Measurements from ENCODE around the gene IGSF21. TPM values are rescaled to one million over a fixed set of nuclear protein-coding genes. Genes with fewer than 3 reads are reported as not detected.

Gene IGSF21
- total RNA-seq, 1 experiment from 2014 or later = 30.5 TPM

DNA sequence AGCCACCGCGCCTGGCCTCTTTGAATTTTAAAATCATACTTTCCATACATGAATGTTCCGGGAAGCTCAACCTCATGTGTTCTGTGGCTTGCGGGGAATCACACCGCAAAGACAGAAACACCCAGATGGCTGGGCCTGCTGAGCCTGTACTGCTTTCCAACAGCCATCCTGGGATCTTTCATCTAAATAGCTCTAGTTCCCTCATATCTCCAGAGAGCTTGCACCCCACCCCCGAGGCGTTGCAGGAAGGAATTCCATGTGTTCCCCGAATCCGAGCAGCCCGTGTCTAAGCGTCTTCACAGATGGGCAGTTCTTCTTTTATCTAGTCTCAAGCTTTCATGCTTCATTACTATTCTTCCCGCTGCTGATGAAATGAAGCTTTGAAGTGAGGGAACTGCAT, 66.4 kb downstream of the IGSF21 start:
- TF ChIP-seq, protein P1, sequence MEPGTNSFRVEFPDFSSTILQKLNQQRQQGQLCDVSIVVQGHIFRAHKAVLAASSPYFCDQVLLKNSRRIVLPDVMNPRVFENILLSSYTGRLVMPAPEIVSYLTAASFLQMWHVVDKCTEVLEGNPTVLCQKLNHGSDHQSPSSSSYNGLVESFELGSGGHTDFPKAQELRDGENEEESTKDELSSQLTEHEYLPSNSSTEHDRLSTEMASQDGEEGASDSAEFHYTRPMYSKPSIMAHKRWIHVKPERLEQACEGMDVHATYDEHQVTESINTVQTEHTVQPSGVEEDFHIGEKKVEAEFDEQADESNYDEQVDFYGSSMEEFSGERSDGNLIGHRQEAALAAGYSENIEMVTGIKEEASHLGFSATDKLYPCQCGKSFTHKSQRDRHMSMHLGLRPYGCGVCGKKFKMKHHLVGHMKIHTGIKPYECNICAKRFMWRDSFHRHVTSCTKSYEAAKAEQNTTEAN (CRISPR knock-in tag; IDR thresholded peaks at IDR 0.05) = no peak
- TF ChIP-seq, protein P2, sequence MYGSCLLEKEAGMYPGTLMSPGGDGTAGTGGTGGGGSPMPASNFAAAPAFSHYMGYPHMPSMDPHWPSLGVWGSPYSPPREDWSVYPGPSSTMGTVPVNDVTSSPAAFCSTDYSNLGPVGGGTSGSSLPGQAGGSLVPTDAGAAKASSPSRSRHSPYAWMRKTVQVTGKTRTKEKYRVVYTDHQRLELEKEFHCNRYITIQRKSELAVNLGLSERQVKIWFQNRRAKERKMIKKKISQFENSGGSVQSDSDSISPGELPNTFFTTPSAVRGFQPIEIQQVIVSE (CRISPR knock-in tag; IDR thresholded peaks at IDR 0.05; ENCODE audit: borderline replicate concordance) = no peak
- TF ChIP-seq ZNF219 (CRISPR knock-in tag; IDR thresholded peaks at IDR 0.05; ENCODE audit: borderline replicate concordance) (no peak), NFYB (CRISPR knock-in tag; conservative IDR thresholded peaks at IDR 0.05; ENCODE audit: low read depth) (no peak), RELA (CRISPR knock-in tag; IDR thresholded peaks at IDR 0.05; ENCODE audit: borderline replicate concordance) (no peak), CREB1 (CRISPR knock-in tag; IDR thresholded peaks at IDR 0.05) (no peak), ZNF396 (CRISPR knock-in tag; IDR thresholded peaks at IDR 0.05; ENCODE audit: borderline replicate concordance) (no peak), TCF7 (CRISPR knock-in tag; IDR thresholded peaks at IDR 0.05; ENCODE audit: low read depth) (no peak), ZNF138 (CRISPR knock-in tag; conservative IDR thresholded peaks at IDR 0.05) (no peak), MXD4 (CRISPR knock-in tag; IDR thresholded peaks at IDR 0.05; ENCODE audit: borderline replicate concordance) (no peak)
- TF ChIP-seq, protein P3, sequence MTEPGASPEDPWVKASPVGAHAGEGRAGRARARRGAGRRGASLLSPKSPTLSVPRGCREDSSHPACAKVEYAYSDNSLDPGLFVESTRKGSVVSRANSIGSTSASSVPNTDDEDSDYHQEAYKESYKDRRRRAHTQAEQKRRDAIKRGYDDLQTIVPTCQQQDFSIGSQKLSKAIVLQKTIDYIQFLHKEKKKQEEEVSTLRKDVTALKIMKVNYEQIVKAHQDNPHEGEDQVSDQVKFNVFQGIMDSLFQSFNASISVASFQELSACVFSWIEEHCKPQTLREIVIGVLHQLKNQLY (CRISPR knock-in tag; IDR thresholded peaks at IDR 0.05) = no peak
- TF ChIP-seq, protein P4, sequence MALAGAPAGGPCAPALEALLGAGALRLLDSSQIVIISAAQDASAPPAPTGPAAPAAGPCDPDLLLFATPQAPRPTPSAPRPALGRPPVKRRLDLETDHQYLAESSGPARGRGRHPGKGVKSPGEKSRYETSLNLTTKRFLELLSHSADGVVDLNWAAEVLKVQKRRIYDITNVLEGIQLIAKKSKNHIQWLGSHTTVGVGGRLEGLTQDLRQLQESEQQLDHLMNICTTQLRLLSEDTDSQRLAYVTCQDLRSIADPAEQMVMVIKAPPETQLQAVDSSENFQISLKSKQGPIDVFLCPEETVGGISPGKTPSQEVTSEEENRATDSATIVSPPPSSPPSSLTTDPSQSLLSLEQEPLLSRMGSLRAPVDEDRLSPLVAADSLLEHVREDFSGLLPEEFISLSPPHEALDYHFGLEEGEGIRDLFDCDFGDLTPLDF (CRISPR knock-in tag; IDR thresholded peaks at IDR 0.05) = no peak
- TF ChIP-seq, protein P5, sequence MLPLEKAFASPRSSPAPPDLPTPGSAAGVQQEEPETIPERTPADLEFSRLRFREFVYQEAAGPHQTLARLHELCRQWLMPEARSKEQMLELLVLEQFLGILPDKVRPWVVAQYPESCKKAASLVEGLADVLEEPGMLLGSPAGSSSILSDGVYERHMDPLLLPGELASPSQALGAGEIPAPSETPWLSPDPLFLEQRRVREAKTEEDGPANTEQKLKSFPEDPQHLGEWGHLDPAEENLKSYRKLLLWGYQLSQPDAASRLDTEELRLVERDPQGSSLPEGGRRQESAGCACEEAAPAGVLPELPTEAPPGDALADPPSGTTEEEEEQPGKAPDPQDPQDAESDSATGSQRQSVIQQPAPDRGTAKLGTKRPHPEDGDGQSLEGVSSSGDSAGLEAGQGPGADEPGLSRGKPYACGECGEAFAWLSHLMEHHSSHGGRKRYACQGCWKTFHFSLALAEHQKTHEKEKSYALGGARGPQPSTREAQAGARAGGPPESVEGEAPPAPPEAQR (CRISPR knock-in tag; IDR thresholded peaks at IDR 0.05) = no peak
- TF ChIP-seq, protein P6, sequence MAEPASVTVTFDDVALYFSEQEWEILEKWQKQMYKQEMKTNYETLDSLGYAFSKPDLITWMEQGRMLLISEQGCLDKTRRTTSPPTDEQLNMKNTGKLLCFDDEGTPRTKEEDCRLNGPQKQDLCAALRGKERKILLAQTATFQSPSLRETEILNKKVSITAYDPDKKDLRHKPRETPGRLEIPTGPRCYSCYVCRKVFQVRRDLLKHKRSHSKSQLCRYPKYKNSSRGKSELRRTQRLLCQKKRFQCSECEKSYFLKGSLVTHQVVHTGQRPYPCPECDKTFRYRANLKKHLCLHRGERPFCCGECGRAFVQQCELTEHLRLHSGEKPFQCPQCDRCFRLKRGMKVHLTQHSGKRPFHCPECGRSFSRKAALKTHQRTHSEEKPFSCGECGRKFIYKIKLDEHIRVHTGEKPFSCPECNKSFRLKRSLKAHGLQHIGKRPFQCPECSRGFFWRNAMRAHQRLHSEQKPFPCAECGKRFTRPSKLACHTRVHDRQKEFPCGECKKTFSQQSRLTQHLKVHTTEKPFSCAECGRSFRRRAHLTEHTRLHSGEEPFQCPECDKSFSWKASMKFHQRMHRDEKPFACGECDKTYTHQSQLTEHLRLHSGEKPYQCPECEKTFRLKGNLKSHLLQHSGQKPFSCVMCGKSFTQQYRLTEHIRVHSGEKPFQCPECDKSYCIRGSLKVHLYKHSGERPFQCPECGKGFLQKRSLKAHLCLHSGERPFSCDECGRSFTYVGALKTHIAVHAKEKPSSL (CRISPR knock-in tag; conservative IDR thresholded peaks at IDR 0.05) = no peak
- DNase-seq (ENCODE audit: low spot score) = no peak
- Mint-ChIP-seq H3K36me3 (no peaks in the 10 kb centered on the region), H3K27me3 (ENCODE audit: low read depth) (no peaks in the 10 kb centered on the region), H3K4me1 (peaks cover 64% of the 10 kb centered on the region), H3K27ac (no peak overlapping the region), H3K9me3 (no peaks in the 10 kb centered on the region), H3K4me3 (no peak overlapping the region)
- CTCF ChIA-PET = interaction anchor here (0.6 to 5.1 kb wide), 5 partner anchors 25 to 1549 kb away, joined by 3 to 21 read pairs (median 4); partner anchors contain the start of gene IGSF21
- ATAC-seq = no peak
- POLR2A ChIA-PET = no interaction called here

DNA sequence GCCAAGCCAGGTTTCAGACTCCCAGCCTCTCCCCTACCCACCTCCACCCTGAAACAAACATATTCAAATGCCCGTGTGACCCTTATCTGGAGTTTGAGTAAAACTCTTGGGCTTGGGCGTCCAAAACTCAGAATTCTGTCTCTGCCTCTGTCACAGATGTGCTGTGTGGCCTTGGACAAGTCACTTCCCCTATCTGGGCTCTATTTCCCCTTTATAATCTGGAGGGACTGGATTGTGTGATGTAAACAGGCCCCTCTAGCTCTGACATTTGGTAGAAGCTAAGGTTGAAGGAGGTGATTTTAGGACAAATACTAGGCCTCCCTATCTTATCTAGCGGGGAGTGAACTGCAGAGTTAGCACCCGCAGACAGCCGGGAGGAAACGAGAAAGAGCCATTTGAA, 67.5 kb downstream of the IGSF21 start:
- no peaks in the 10 kb centered on the region for H3K27me3 Mint-ChIP-seq (ENCODE audit: low read depth)
- peak overlapping the region; percentile 69; the same call in 1 of the 2 replicates for H3K27ac Mint-ChIP-seq
- CTCF ChIA-PET = interaction anchor here (0.6 to 5.1 kb wide), 4 partner anchors 60 to 133 kb away, joined by 3 to 21 read pairs (median 3); partner anchors contain the start of gene IGSF21
- H3K36me3 Mint-ChIP-seq = no peaks in the 10 kb centered on the region
- no peak for DNase-seq (ENCODE audit: low spot score)
- ATAC-seq = no peak
- POLR2A ChIA-PET = no interaction called here
- no peaks in the 10 kb centered on the region for H3K9me3 Mint-ChIP-seq
- no peak overlapping the region for H3K4me3 Mint-ChIP-seq
- H3K4me1 Mint-ChIP-seq = peaks cover 57% of the 10 kb centered on the region
- TF ChIP-seq, protein P7, sequence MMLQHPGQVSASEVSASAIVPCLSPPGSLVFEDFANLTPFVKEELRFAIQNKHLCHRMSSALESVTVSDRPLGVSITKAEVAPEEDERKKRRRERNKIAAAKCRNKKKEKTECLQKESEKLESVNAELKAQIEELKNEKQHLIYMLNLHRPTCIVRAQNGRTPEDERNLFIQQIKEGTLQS (CRISPR knock-in tag; conservative IDR thresholded peaks at IDR 0.05) = no peak
- TF ChIP-seq, protein P5 (CRISPR knock-in tag; IDR thresholded peaks at IDR 0.05) = no peak
- TF ChIP-seq GTF2I (CRISPR knock-in tag; conservative IDR thresholded peaks at IDR 0.05) (no peak), PRRX2 (CRISPR knock-in tag; IDR thresholded peaks at IDR 0.05) (no peak), ETV6 (CRISPR knock-in tag; IDR thresholded peaks at IDR 0.05) (no peak)
- TF ChIP-seq, protein P4 (CRISPR knock-in tag; IDR thresholded peaks at IDR 0.05) = no peak
- TF ChIP-seq, protein P8, sequence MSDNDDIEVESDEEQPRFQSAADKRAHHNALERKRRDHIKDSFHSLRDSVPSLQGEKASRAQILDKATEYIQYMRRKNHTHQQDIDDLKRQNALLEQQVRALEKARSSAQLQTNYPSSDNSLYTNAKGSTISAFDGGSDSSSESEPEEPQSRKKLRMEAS (CRISPR knock-in tag; IDR thresholded peaks at IDR 0.05) = no peak
- TF ChIP-seq, protein P9, sequence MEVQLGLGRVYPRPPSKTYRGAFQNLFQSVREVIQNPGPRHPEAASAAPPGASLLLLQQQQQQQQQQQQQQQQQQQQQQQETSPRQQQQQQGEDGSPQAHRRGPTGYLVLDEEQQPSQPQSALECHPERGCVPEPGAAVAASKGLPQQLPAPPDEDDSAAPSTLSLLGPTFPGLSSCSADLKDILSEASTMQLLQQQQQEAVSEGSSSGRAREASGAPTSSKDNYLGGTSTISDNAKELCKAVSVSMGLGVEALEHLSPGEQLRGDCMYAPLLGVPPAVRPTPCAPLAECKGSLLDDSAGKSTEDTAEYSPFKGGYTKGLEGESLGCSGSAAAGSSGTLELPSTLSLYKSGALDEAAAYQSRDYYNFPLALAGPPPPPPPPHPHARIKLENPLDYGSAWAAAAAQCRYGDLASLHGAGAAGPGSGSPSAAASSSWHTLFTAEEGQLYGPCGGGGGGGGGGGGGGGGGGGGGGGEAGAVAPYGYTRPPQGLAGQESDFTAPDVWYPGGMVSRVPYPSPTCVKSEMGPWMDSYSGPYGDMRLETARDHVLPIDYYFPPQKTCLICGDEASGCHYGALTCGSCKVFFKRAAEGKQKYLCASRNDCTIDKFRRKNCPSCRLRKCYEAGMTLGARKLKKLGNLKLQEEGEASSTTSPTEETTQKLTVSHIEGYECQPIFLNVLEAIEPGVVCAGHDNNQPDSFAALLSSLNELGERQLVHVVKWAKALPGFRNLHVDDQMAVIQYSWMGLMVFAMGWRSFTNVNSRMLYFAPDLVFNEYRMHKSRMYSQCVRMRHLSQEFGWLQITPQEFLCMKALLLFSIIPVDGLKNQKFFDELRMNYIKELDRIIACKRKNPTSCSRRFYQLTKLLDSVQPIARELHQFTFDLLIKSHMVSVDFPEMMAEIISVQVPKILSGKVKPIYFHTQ (CRISPR knock-in tag; IDR thresholded peaks at IDR 0.05) = no peak

Measured in WTC11 (cell line).